Measurements from ENCODE around the gene OBSCN. TPM values are rescaled to one million over a fixed set of nuclear protein-coding genes. Genes with fewer than 3 reads are reported as not detected.

OBSCN gene
- total and polyA plus RNA-seq, 2 donors (not counting 3 experiments of a cell fraction or from before 2014, with no cell fraction given), result 1.5 to 2.9 TPM

- H3K36me3 ChIP-seq (ENCODE audit: control insufficient read depth in 2 of 2, extremely low read depth in 1 of 2, insufficient read depth in 2 of 2, low read length in 2 of 2), result no peaks in the 10 kb centered on the region
- dilution Hi-C loops (cut with MboI; ENCODE audit: extremely low pct_ligation_motif_present, low sequenced_read_pairs), result no loop called here
- ChIA-PET CTCF (no interaction called here), POLR2A (no interaction called here)
- H3K27me3 ChIP-seq (ENCODE audit: control insufficient read depth in 2 of 2, insufficient read depth in 2 of 2, low read length in 2 of 2), result no peaks in the 10 kb centered on the region
- no peak for TF ChIP-seq MYC (IDR thresholded peaks at IDR 0.05; ENCODE audit: low read depth, low read length)
- TF ChIP-seq GATA2 (IDR thresholded peaks at IDR 0.05; ENCODE audit: insufficient read depth, insufficient read length, low read depth, low read length), result no peak
- TF ChIP-seq POLR2AphosphoS5 (IDR thresholded peaks at IDR 0.05; ENCODE audit: insufficient read depth, low read depth, low read length), result no peak
- TF ChIP-seq, protein P1, sequence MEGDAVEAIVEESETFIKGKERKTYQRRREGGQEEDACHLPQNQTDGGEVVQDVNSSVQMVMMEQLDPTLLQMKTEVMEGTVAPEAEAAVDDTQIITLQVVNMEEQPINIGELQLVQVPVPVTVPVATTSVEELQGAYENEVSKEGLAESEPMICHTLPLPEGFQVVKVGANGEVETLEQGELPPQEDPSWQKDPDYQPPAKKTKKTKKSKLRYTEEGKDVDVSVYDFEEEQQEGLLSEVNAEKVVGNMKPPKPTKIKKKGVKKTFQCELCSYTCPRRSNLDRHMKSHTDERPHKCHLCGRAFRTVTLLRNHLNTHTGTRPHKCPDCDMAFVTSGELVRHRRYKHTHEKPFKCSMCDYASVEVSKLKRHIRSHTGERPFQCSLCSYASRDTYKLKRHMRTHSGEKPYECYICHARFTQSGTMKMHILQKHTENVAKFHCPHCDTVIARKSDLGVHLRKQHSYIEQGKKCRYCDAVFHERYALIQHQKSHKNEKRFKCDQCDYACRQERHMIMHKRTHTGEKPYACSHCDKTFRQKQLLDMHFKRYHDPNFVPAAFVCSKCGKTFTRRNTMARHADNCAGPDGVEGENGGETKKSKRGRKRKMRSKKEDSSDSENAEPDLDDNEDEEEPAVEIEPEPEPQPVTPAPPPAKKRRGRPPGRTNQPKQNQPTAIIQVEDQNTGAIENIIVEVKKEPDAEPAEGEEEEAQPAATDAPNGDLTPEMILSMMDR (IDR thresholded peaks at IDR 0.05; ENCODE audit: extremely low read depth in 1 of 2, insufficient read depth in 1 of 2, low read depth in 1 of 2, low read length in 2 of 2), result no peak
- no peak for TF ChIP-seq JUN (IDR thresholded peaks at IDR 0.05; ENCODE audit: borderline replicate concordance, insufficient read depth, insufficient read length, low read depth)
- TF ChIP-seq FOS (IDR thresholded peaks at IDR 0.05; ENCODE audit: borderline replicate concordance, insufficient read depth, low read length), result no peak
- no peak for TF ChIP-seq EZH2 (IDR thresholded peaks at IDR 0.05; ENCODE audit: borderline replicate concordance, low read depth, low read length, severe bottlenecking)
- H3K9me1 ChIP-seq (replicated peaks; ENCODE audit: control insufficient read depth, extremely low read depth, insufficient read depth, low read length), result no peaks in the 10 kb centered on the region
- H3K9me3 ChIP-seq (replicated peaks; ENCODE audit: control insufficient read depth, insufficient read depth, low read length), result peaks cover 3% of the 10 kb centered on the region
- H3K9ac ChIP-seq (replicated peaks; ENCODE audit: extremely low read depth, insufficient read depth, low read length), result no peak overlapping the region
- no peak overlapping the region for H3K27ac ChIP-seq (ENCODE audit: insufficient read depth, low read depth, low read length)
- H3K4me2 ChIP-seq (ENCODE audit: insufficient read depth, low read length), result no peak overlapping the region
- no peaks in the 10 kb centered on the region for H3K79me2 ChIP-seq (ENCODE audit: control insufficient read depth, insufficient read depth, low read length)
- no peaks in the 10 kb centered on the region for H4K20me1 ChIP-seq (replicated peaks; ENCODE audit: control insufficient read depth, extremely low read depth, insufficient read depth, low read length)
- FAIRE-seq (no peak), DNase-seq (ENCODE audit: low read depth, low spot score) (no peak)
- H3K4me1 ChIP-seq (ENCODE audit: control insufficient read depth, extremely low read depth, insufficient read depth, low read length), result no peaks in the 10 kb centered on the region
- intact Hi-C loops (cut with micrococcal nuclease), result no loop called here
- H3K4me3 ChIP-seq (replicated peaks in 1 of 3; ENCODE audit: insufficient read depth in 1 of 3, low read depth in 1 of 3, low read length in 3 of 3), result no peak overlapping the region
- BruUV-seq (replicated peaks), result no TSS peak
- no peak overlapping the region for H2AFZ ChIP-seq (ENCODE audit: low read depth, low read length)
Observed at GRCh38 chr1:228304225-228304624, 96.4 kb downstream of the OBSCN start.
